GM12872 (cell line): ENCODE measurements around the gene PDGFA.

Source experiments
- TF ChIP-seq, protein P1 (sequence below): IDR thresholded peaks from 3 replicates; pipeline ENCODE4 v1.5.1; 2011; ENCODE audit warnings: low read depth, mild to moderate bottlenecking, low read length, moderate library complexity; ENCODE audit not compliant: insufficient read depth

The PDGFA gene

DNA sequence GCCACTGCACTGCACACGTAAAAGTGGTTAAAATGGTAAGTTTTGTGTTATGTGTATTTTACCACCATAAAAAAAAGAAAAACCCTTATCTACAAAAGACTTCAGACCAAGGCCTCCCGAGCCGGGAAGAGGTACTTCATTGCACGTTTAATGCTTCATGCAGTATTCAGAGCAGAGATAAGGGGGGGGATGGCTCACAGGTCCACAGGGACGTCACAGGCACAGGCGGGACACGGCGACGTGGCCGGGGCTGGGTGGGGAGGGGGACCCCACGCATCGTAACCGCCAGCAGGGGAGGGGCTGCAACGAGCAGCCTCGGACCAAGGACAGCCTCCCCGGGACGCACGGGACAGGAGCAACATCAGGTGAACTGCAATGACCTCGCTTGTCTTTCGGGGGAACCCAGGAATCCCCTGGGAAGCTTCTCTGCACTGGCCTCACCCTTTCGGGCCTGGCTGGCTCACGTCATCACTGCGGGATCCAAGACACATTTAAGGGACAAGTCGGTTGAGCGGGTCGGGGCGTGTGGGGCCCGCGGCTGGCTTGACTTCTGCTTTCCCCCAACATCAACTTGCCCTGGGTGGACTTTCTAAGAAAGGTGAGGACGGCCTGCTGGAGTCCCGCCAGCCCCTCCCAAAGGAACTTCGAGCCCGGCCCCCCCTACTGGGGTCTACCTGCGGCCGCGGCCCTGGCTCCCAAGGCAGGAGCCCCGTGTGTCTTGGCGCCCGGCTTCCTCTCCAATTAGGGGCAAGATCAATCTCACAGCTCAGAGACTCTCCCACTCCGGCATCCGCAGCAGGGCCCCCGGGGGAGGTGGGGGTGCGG, 29.6 kb upstream of the PDGFA start:
- TF ChIP-seq, protein P1, sequence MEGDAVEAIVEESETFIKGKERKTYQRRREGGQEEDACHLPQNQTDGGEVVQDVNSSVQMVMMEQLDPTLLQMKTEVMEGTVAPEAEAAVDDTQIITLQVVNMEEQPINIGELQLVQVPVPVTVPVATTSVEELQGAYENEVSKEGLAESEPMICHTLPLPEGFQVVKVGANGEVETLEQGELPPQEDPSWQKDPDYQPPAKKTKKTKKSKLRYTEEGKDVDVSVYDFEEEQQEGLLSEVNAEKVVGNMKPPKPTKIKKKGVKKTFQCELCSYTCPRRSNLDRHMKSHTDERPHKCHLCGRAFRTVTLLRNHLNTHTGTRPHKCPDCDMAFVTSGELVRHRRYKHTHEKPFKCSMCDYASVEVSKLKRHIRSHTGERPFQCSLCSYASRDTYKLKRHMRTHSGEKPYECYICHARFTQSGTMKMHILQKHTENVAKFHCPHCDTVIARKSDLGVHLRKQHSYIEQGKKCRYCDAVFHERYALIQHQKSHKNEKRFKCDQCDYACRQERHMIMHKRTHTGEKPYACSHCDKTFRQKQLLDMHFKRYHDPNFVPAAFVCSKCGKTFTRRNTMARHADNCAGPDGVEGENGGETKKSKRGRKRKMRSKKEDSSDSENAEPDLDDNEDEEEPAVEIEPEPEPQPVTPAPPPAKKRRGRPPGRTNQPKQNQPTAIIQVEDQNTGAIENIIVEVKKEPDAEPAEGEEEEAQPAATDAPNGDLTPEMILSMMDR = no peak

DNA sequence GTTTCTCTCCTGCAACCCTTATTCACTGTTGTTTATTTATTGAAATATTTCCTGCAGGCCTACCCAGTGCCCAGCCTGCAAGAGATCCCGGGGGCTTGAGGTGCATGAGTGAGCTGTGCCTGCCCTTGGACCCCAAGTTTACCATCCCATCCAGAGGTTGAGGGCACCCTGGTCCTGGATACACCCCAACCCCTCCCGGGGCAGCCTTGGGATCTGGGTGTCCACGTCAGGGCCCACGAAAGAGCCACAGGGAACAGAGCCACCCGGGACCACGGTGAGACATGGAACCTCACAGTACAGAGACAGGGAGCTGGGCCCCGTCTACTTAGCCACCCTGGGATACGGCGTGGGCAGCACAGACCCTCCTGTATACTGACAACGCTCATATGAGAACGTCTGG, 28.8 kb upstream of the PDGFA start:
- TF ChIP-seq, protein P1 = no peak

DNA sequence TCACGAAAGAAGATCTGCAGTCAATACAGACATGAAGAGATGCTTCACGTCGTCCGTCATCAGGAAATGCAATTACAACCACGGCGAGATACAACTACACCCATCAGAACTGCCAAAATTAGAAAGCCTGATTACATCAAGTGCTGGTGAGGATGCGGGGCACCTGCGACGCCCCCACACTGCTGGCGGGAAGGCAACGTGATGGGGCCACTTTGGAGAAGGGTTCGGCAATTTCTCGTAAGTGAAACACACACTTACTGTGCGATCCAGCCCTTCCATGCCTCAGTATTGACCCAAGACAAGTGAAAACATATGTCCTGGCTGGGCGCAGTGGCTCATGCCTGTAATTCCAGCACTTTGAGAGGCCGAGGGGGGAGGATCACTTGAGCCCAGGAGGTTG, 25.8 kb upstream of the PDGFA start:
- TF ChIP-seq, protein P1 = no peak

DNA sequence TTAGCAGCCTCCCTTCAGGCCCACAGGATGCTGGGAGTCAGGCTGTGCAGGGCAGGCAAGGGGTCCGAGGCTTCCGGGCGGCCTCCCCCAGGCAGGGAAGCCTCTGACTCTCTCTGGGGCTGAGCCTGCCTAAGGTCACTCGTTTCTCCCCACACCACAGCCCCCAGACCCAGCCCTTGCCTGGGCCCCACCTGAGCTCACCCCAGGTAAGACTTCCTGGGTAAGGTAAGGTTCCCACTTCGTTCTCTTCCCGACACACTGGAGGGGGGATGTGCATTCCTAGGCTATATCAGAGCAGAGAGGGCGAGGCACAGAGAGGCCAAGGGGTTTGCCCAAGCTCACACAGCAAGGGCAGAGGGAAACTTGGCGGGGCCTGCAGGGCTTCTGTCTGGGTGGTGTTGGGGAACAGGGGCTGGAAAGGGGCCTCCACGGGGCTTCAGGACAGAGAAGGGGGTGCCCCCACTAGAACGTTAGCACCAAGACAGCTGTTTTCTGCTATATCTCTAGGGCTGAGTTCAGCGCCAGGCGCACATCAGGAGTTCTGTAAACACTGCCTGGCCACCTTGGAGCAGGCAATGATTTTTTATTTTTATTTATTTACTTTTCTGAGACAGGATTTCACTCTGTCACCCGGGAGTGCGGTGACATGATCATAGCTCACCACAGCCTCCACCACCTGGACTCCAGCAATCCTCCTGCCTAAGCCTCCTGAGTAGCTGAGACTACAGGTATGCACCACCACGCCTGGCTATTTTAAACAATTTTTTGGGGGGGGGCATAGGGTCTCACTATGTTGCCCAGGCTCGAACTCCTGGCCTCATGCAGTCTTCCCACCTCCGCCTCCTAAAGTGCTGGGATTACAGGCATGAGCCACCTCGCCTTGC, 24.9 kb upstream of the PDGFA start:
- TF ChIP-seq, protein P1 = no peak

DNA sequence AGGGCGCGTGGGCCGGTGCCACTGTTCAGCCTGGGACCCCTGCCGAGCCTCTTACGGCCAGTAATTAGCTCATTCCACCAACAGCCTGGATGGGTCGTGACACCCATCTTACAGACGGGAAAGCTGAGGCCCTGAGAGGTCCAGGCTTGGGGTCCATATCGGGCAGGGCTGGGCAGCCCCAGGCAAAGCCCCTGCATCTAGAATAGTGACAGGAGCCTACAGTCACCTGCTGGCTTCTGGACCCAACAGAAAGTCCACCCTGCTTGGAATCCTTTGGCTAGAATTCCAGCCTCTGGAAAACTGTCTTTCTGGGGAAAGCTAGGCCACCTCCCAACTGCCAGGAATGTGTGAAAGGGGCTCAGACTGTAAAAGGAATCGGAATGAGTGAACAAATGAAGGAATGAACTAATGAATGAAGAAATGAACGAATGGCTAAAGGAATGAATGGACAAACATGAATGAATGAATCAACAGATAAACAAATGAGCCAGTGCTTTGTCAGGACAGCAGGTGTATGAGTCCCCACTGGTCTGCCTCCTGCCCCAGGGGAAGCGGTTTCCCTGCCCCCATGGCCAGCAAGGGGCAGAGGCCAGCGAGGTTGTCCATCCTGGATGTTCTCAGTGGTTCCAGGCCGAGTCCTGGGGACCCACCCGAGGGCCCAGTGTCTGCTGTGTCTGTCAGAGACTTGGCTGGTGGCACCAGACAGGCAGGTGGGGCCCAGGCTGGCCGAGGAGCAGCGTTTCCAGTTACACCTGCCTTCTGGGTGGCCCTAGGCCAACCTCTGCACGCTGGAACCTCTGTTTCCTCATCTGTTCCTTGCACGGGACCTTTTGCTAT, 24.1 kb upstream of the PDGFA start:
- TF ChIP-seq, protein P1 = no peak

DNA sequence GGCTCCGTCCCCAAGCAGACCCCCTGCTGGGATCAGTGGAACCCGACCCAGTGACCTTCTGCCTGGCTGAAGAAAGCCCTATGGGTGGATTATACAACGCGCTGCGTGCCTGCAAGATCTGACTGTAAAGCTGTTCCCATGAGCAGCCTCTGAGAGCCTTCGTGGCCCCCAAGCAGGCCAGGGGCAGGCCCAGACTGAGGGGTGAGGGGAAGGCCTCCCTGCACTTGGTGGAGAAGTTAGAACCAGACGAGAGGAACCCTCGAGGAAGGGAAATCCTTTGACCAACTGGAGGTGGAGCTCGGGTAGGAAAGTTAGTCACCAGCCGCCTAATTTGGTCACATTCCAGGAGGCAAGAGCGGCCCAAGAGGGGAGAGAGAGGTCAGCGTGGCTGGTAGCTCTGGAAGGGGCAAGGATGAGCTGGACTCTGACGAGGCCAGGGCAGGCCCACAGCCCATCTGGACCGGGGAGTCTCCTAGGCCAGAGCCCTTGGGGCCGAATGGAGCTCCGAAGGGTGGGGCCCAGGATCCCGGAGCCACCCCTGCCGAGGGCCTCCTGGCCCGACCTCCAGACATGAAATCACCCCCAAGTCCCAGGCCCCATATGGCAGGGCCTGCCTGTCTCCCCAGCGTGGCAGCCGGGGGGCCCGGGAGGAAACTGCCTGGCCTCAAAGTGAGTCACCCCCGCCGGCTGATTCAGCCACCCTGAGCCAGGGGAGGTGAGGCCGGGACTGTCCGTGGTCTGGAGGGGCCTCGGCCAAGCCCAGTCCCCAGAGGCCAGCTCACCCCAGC, 23.3 kb upstream of the PDGFA start:
- TF ChIP-seq, protein P1 = no peak
